Stimulated activated CD4-positive, alpha-beta T cell treated with anti-CD3 and anti-CD28 coated beads, Interleukin-12 subunit alpha, Interleukin-12 subunit beta, amount 100 ng/mL, for 48 hours (primary cell): ENCODE results near the gene FAM117A.

Source experiments
- DNase-seq, 3 donors: peaks; one replicate each; pipeline ENCODE4 v3.0.0-alpha.2; 2020; ENCODE audit warnings: low read depth in 2 of 3, low spot score in 1 of 3

The FAM117A gene

DNA sequence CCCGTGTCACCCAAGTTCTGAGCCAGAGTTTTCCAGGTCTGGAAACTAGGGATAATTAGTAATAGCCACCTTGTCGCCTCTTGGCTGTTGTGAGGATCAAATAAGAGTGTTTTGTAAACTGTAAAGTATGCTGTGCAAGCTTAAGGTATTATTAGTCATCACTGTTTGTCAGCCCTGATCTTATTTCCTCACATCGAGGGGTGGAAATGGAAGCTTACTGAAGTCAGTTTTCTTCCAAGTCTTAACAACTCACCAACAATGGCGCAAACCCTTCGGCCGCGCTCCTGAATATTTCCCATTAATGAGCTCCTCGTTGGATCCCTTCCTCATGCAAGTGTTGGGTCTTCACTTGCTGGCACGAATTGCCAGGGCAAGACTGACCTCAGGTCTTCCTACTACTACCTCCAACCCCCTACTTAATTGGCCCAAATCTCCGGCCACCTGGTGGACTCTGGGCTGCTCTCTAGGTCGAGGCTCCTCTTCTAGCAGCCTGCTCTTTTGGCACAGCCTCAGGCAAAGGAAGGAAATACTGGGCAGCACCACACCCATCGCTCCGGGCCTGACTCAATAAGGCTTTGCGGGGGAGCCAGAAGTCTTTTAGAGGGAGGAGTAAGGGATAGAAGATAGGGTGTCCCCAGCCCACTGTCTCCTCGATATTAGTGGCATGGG is 55.3 kb downstream of the FAM117A start:
- DNase-seq: no peak

DNA sequence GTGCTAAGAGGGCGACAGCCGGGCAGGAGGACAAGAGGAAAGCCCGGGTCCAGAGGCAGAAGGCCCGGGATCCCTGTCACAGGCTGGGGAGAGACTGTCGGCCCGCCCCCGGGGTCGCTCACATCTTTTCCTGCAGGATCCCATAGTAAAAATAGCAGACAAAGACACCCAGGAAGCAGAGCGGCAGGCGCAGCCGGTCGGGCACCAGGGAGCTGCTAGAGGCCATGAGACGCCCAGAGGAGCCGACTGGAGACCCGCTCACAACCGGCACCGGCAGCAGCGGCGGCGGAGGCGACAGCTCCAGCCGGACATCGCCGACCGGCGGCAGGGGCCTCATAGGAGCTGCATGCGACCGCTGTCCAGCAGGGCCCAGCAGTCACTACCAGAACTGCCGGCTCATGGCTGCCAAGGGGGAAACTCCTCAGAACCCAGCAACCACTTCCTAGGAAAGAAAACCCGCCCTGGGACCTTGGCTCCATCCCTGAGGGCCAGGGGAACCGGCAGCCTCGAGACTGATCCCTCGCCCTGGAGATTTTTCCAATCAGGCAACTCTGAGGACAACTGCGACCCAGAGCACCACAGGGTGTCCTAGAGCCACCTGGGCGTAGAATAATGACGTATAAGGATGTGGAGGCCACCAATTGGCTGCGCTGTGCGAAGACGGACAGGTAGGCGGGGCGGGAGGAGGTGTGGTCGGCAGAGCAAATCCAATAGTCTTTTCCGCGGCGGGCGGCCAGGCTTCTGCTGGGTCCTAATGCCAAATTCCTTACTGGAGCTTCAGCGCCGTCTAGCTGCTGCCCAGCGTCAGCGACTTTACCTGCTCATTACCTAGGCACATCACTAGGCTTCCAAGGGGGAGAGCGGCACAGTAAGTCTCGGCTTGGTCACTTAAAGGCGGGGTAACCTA is 56.1 kb downstream of the FAM117A start, which contains the start of gene SLC35B1:
Gene SLC35B1 (minus strand): TSS at position 357 of the 907 bp plus-strand sequence. CDS start 131 bp downstream, at position 226.
- peak; percentile 97 to 98 (median 97) for DNase-seq

DNA sequence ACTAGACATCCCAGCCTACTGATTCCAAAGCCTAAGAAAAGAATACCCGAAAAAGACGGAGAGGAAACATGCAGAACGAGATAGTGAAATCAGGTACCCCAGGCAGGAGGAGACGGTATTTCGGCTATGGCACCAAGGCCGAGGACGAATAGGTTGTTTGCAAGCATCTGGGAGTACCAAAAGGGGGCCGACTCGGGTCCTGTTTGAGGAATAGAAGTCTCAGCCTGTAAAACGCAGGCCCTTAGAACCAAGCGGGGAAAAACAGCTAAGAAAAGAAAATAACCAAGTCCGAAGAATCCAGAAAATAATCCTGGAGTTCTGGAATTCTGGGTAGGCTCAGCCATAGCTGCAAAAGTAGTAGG is 56.7 kb downstream of the FAM117A start:
- no peak for DNase-seq

DNA sequence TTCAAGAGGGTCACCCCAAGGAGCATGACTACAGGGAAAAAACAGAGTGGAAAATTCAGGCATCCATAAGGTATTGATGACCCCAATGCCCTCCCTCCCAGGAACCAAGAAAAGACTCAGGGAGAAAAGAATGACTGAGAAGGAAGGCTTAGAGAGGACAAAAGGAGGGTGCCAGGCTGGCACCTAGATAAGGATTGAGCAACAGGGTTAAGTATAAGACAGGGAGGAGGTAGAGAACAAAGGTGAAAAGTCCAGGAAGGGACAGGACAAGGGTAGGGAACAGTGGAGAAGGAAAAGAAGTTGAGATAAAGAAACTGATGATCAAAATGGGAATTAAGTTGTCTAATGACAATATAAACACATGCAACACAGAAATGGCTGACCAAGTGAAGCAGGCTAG is 58.7 kb downstream of the FAM117A start:
- DNase-seq: no peak

DNA sequence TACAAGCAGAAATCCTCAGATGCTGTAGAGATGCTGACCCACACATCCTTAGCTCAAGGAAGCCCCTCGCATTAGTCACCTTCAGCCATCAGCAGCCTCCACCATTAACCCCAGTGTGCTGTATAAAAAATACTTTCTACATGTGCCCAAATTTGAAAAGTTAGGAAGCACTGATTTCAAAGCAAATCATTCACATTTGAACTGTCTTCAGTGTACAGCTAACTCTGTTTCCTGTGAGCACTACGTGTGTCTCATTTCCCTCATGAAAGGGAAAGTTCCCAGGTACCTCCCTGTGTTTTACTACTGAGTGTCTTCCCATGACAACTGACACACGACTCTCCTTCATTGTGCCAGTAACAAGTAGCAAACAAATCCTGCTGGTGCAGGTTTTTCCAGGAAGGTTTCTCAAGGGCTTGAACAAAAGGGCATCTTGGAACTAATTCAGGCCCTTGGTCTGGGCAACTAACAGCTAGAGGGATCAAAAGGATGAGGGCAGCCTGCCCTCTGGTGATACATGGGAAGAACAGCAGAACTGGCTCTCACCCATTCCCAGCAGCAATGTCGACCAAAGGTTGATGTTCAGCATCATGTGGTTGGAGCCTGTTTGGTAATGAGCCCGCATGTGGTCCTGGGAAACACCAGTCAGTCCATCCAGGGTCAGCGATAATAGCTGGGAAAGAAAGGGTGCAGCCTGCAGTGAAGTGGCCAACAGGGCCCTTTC is 60.2 kb downstream of the FAM117A start:
- DNase-seq: no peak

DNA sequence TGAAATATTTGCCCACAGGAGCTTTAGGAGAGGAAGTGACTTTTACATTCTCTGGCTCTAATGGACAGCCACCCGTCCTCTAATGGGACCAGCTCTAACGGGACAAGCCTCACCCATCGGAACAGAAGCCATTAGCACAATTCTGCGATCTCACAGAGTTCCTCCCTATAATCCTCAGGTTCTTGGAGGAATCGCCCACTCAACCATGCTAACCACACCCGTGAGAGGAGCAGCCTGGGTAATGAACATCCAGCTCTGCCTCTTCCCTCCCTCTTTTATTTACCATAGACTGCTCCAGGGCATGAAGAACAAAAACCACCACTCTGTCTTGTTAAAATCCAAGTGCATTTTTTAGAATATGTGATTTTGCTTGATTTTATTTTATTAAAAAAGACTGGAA is 63.0 kb downstream of the FAM117A start:
- no peak for DNase-seq

DNA sequence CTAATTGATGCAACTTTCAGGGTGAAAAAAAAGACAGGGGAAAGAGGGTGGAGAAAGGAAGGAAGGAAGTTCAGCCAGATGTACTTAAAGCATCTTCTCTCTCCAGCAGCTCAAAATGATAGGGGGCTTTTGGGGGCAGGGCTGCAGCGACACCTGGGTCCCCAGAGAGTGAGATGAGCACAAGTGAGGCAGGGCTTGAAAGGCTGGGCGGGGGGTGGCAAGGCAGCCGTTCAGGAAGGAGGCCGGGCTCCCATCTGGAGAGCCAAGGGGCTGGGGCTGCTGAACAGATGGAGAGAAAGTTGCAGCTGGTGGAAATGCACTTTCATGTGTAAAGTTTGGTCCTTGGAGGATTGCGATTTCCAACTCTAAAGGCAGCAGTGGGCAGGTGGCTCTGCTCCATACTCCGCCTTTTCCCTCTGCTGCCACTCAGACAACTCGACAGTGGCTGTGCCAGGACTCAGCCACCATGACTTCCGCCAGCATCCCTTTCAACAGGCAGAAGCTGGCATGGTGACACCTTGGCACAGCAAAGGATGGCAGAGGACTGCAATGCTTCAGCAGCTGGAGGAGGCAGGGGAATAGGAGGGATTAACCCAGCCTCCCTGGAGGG is 63.9 kb downstream of the FAM117A start:
- DNase-seq: no peak

DNA sequence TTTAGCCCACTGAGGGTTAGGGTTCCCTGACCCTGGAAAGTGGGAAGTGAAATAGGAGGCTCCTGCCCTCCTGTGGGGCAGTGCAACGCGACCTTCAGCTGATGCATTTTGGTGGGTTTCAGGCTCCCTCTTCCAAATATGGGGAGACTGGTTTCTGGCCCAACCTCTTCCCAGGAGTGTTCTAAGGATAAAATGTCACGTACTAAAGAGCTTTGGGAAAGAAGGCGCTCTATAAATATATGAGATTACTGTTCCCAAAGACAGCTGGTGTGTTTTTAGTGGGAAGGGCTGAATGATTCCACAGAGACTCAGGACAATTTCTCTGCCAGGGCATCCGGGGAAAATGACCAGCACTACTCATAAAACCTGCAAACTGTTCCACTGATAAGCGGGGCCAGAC is 65.9 kb downstream of the FAM117A start:
- DNase-seq: no peak

DNA sequence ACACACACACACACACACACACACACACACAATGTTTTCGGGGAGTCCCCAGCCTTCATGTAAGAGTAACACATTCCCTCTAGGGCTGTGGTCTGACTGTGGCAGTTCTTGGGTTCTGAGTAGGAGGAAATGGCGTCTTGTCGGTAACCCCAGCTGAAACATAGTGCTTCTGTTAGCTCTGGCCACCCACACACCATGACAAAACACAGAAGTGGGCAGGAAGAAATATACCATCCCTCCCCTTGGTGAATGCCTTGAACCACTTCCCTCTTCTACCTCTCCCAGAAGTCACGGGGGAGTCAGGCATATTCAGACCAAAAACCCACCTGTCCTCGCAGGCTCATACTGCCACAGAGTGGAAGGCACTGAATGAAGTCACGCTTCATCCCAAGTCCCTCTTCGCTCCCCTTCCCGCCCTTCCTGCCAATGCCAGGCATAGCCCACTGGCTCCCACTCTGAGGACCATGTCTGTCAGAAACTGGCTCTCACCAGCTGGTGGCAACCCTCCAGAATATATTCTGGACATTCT is 67.6 kb downstream of the FAM117A start:
- DNase-seq: peak; percentile 55 to 72 (median 70)

DNA sequence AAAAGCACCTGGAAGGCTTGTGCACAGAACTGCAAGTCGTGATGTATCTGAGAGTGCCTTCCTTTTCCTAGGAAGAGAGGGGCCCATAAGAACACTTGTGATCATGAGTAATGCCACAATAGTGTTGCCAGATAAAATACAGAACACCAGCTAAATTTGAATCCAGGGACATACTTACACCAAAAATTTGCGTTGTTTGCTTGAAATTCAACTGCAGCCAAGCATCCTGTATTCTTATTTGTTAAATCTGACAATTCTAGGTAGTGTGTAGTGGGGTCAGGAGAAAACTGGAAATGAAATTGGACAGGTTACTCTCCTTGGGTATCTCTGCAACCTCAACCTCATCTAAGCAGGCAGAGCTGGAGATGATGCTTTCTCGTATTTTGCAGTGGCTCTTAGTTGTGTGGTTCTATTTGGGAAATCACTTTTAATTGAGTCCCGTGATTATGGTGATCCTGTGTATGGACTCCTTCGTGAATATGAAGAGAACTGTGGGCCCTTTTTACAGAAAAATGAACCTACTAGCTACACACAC is 68.2 kb downstream of the FAM117A start:
- DNase-seq: no peak

DNA sequence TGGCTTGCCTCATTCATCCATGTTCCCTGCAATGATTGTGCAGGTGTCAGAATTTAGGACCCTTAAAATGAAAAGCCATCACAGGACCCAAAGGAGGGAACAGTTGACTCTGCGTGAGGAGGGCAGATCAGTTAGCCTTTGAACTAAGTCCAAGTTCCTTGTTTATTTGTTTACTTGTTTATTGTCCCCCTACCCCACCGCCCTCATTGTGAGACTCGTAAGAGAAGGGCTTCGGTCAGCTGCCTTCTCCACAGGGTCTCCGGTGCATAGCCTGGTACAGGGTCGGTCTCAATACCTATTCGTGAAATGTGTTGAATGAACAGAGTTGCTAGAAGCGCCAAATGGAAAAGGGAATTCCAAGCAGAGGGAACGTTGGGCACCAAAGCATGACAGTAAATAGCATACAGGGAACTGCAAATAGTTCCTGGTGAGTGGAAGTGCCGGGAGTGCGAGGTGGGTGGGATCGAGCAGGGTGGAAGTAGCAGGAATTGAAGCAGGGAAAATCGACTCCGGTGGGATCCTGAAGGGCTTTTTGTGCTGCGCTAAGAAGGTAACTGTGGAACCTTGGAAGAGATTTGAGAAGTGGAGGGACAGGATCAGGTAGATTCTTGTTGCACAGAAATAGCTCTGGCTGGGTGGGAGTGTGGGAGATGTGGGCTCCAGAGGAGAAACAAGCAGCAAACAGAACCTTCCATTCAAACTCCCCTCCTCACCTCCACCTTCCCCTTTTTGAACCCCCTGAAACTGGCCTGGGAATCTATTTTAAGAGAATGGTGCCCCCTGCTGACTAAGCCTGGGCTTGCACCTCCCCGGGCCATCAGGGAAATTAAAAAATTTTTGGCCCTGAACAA is 68.9 kb downstream of the FAM117A start:
- peak; percentile 57 to 86 (median 63) for DNase-seq

DNA sequence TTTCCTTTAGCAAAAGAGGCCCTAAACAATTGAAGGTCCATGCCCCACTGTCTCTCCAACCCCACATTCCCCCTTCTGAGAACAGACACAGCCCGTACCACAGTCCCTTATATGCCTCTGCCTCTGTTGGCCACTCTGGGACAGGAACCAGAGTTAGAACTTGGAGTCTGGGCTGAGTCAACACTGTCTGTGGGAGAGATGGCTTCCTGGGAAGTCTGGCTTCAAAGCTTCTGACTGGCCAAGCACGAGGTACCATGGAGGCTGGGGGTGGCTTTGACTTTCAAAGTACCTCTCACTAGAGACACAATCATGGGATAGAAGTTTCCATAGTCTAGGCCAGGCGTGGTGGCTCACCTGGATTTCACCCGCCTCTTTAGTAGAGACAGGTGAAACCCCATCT is 71.2 kb downstream of the FAM117A start:
- DNase-seq: no peak

DNA sequence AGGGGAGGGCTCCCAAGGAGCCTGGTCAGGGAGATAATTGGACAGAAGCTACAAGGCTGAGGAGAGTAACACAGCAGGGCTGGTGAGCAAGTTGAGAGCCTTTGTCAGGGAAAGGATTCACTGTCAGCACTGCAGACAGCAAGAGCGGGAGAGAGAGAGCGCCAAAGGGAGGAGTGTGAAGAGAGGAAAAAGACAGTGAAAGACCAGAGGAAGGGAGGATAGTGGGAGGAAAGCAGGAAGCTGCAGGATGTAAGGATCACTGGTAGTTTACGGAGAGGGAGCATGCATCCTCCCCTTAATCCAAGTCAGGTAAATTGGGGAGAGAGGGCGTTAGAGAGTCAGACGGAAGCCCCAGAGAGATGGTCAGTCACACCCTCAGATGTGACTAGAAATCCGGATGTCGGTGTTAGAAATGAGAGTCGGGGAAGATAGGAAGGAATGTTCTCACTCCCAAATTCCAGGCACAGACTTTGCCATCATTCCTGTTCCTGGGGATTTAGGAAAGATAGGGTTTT is 72.2 kb downstream of the FAM117A start:
- no peak for DNase-seq

DNA sequence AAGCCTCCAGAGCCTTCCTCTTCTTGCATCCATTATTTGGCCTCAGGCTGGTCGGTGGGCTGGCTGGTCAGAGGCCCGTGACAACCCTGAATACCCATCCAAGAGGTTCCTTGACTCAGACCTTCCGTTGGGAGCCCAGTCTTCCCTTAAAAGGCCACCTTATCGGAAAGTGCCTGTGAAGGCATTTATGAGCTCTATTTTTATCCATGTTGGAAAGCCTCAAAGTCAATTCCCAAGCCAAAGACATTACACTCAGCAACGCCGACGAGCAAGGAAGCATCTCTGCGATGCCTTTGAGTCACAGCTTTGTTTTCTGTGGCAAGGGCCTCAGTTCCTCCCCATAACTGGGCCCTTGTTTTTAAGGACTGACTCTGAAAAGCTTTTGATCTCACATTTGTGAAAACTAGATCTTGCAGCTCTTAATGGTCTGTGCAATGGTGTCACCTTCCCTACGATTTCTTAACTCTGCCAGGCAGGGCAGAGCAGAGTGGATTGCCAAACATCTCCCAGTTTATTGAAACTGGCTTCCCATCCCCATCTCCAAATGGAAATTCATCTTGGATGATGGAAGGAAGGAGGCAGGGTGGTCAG is 72.8 kb downstream of the FAM117A start:
- no peak for DNase-seq

DNA sequence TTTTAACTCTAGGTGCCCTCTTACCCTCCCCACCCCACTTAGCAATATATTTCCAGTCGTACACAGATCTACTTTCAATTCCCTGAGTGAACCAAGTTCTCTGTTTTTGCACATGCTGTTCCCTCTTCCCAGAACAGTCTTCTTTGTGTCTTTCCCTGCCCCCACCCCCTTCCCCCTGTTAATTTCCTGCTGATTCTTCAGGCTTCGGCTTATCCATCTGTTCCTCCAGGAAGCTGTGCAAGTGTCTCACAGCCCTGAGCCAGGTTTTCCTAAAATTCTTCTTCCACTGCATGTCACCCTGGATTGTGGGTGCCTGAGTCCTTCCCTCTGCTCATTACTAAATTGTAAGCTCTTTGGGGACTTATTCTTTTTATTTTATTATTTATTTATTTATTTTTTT is 73.7 kb downstream of the FAM117A start:
- no peak for DNase-seq

DNA sequence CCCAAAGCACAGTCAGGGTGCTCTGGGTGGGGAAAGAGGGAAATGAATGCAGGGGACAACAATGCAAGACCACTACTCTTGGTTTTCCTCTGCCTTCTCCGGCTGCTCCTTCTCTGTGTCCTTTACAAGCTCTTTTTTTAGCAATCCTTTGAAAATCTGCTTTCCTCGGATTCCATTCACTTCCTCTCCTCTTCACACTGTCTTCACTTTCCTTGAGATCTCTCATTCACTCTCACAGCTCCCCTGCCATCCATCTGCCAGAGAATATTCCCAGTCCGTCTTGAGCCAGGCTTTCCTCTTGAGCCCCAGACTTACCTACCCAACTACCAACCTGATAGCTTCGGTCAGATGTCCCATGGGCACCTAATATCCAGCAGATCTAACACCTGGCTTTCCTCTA is 75.1 kb downstream of the FAM117A start:
- no peak for DNase-seq

DNA sequence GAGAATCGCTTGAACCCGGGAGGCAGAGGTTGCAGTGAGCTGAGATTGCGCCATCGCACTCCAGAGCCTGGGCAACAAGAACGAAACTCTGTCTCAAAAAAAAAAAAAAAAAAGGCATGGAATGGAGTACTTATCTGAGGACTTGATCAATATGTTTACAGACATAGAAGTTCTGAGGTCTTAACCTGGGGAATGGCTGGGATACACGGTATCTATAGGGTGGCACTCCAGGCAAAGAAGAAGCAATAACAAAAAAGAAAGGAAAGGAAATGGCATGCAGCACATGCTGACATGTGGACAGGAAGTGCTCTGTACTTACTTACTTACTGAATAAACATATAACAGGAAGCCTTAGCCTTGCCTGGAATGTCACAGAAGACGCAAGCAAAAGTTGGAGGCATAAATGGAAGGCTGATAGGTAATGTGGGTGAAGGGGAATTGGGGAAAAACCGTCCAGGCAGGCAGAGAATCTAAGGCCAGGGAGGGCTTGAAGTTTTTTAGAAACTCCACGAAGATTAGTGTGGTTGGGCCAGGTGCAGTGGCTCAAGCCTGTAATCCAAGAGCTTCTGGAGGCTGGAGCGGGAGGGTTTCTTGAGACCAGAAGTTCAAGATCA is 75.9 kb downstream of the FAM117A start:
- no peak for DNase-seq

DNA sequence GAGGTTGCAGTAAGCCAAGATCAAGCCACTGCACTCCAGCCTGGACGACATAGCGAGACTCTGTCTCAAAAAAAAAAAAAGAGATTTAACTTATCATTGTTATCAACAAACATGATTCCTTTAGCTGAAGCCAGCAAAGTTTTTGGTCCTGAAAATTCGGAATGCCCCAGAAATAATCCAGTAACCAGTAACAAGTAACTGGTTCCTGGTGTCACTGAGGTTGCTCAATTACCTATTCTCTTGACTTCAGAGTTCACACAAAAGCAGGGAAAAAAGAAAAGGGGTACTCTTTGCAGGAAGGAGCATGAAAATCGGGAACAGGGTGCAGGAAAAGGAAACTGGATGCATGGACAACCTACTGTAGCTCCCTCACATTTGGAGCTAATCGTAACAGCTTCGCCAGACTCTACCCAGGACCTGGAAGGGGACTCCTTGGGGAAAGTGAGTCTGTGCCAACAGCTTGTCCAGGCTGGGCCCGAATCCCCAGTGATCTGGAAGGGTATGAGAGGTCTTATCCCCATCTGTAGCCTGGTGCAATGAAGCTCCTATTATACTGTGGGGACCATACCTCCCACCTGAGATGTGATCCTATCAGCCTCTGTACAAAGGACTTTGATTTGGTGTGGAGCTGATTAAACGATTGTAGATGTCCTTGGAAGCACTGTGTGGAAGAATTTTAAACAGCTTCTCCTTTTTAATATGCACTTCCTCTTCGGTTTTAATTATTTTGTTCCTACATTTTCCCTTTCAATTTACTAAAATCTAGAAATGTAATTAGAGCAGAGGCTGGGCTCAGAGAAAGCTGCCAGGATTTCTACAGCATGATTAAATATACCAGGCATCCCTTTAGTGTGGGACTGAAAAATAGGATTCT is 82.6 kb downstream of the FAM117A start:
- no peak for DNase-seq
